GM18499 (cell line): ENCODE measurements around the gene F10.

ENCODE experiments used
- ATAC-seq: cut with Tn5 transposase; IDR thresholded peaks from one replicate; pipeline ENCODE4 v1.9.1; 2021; ENCODE audit warnings: moderate number of reproducible peaks; ENCODE audit not compliant: insufficient read depth, unreplicated experiment

F10 gene

GRCh38 chr13:113115363-113116205 lies 7.0 kb upstream of the F10 start:
- no peak for ATAC-seq

DNA sequence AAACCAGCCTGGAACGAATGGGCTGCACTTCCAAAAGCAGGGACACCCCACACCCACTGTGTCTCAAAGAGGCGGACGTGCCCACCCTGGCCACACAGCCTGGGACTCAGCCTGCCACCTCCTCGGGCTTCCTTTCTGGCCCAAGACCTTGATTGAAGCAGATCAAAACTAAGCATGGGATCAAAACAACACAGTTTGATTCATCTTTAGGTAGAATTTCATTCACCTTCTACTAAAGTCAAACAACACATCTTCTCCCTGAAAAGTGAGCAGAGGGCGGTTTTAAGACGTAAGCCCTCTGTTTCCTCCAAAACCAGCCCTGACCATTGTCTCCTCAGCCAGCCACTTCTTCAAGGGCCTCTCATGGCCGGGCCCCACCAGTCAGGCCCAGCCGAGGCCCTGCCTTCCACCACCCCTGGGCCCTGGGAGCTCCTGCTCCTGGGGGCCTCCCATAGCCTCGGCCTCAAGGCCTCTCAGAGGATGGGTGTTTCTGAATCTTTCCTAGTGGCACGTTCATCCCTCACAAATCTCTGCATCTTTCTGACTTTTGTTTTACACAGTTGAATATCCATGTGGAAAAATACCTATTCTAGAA lies 6.3 kb upstream of the F10 start:
- ATAC-seq: no peak

DNA sequence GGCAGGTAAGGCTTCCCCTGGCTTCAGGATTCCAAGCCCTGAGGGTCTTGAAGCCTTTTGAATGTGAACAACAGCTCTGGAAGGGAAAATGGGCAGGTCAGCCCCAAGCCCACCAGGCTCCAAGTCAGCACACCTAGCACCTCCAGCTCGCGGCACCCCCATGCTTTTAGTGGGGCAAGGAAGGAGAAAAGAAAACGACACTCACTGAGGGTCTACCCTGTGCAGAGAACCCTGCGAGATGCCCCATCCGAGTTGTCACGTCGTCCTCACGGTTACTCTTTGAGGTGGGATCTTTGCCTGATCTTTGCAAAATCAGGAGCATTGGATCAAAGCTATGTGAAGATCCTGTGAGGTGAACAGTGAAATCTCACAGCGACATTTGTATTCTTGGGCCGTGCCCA lies 5.7 kb upstream of the F10 start:
- no peak for ATAC-seq

DNA sequence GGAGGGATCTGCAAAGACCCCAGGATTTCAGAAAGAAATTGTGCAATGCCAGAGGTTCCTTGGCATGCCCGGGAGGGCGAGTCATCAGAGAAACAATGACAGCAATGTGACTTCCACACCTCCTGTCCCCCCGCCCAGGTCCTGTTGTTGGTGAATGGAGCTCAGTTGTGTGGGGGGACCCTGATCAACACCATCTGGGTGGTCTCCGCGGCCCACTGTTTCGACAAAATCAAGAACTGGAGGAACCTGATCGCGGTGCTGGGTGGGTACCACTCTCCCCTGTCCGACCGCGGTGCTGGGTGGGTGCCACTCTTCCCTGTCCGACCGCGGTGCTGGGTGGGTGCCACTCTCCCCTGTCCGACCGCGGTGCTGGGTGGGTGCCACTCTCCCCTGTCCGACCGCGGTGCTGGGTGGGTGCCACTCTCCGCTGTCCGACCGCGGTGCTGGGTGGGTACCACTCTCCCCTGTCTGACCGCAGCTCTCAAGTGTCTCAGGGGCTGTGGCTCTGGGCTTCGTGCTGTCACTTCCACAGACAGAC lies 5.2 kb upstream of the F10 start:
- no peak for ATAC-seq

DNA sequence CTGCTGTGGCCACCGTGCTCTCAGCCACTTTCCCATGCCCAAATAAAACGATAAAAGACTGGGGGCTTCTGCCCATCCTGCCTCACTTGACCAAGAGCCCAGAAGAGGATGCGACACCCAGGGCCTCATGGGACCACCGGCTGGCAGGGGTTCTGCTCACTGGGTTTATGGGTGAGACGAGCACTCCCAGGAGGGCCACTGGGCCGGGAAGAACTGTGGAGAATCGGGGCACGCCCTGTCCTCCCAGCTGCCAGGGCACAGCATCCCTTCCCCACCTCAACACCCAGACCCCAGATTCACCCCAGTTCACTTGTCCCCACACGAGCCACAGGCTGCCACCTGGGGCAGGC lies 4.7 kb upstream of the F10 start:
- ATAC-seq: no peak

- ATAC-seq: no peak
Measured at GRCh38 chr13:113118261-113119021, 4.2 kb upstream of the F10 start.

DNA sequence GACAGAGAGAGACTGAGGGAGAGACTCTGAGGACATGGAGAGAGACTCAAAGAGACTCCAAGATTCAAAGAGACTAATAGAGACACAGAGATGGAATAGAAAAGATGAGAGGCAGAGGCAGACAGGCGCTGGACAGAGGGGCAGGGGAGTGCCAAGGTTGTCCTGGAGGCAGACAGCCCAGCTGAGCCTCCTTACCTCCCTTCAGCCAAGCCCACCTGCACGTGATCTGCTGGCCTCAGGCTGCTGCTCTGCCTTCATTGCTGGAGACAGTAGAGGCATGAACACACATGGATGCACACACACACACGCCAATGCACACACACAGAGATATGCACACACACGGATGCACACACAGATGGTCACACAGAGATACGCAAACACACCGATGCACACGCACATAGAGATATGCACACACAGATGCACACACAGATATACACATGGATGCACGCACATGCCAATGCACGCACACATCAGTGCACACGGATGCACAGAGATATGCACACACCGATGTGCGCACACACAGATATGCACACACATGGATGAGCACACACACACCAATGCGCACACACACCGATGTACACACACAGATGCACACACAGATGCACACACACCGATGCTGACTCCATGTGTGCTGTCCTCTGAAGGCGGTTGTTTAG lies 3.3 kb upstream of the F10 start:
- ATAC-seq: no peak

- no peak for ATAC-seq
Measured at GRCh38 chr13:113119822-113120189, 2.8 kb upstream of the F10 start.

DNA sequence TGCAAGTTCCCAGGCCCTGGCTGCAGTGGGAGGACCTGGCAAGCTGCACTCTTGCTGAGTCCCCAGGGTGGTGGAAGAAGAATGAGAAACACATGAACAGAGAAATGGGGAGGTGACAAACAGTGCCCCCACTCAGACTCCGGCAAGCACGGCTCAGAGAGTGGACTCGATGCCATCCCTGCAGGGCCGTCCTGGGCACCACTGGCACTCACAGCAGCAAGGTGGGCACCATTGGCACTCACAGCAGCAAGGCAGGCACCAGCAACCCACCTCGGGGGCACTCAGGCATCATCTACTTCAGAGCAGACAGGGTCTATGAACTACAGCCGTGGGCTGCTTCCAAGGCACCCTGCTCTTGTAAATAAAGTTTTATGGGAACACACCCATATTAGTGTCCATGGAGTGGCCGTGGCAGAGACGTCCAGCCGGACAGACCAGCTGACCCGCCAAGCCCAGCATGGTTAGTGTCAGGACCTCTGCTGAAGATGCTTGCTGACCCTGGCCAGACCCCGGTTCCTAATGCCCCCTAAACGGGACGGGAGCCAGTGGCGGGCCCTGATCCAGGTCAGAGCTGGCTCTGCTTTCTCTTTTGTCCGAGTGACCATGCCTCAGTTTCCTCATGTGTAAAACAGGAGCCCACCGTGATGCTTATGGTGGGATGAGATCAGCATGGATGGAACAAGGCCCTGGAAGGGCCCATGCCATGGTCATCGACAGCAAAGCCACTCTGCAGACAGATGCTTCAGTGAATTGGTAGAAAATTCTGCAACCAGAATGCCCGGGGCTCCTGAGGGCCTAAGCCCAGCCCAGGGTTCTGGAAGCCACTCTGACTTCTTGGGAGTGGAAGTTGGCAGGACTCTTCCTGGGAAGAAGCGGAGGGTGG lies 2.1 kb upstream of the F10 start:
- ATAC-seq: no peak

- no peak for ATAC-seq
Measured at GRCh38 chr13:113121183-113121927, 1.2 kb upstream of the F10 start.

- no peak for ATAC-seq
Measured at GRCh38 chr13:113121928-113122471, 599 bp upstream of the F10 start.

- ATAC-seq: no peak
Measured at GRCh38 chr13:113123226-113124201, 915 bp downstream of the F10 start.

GRCh38 chr13:113124211-113124970 lies 1.8 kb downstream of the F10 start:
- no peak for ATAC-seq

GRCh38 chr13:113125506-113126264 lies 3.1 kb downstream of the F10 start:
- no peak for ATAC-seq

DNA sequence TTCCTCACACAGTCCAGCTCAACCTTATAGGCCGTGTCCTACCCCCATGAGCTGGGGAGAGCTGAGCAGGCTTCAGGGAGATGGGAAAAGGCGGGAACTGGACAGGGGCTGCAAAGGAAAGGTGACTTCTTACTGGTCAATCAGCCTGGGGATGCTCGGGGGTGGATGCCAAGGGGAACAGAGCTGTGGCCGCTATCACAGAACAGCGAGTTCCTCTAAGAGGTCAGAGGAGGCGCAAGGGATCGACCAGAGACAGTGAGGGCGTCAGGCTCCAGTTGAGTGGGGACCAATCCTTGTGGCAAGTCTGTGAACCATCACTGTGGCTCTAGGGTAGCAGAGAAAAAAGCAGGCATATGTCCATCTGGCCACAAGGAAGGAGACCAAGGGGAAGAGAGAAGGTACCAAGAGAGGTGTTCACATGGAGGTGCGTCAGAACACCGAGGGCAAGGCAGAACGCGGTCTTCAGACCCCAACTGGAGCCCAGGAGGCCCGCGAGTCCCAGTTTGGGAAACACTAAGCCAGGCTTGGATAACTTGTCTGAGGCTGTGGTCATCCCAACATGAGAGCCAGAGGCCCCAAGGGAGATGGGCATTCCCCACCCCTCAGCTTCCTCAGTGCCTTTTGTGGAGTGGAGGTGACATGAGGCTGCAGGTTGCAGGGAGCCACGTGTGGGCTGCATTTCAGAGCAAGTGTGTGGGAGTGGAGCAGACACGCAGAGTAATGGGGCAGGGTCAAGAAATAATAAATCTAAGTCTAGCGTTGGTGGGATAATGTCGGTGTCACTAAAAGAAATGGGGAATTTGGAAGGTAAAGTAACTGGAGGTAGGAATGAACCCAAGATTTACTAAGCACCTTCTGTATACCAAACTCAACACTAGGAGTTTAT lies 3.9 kb downstream of the F10 start:
- ATAC-seq: no peak
